Mammary epithelial cell (primary cell): Measurements from ENCODE around the gene NKD1.

Source experiments
- CTCF ChIP-seq, 2 donors: IDR thresholded peaks in 1 of 2; conservative IDR thresholded peaks in 1 of 2; 2 replicates each; pipeline ENCODE4 v1.5.1; 2011 to 2012; ENCODE audit warnings: inconsistent platforms in 2 of 2, low read length in 2 of 2, mild to moderate bottlenecking in 2 of 2, control low read depth in 1 of 2, low read depth in 1 of 2; ENCODE audit not compliant: insufficient read depth in 1 of 2; ENCODE audit errors: extremely low read depth in 1 of 2
- EZH2 ChIP-seq: IDR thresholded peaks from 2 replicates; pipeline ENCODE4 v1.6.1; 2012; ENCODE audit warnings: low read length, inconsistent platforms, borderline replicate concordance

GRCh38 chr16:50609471-50609870 is 61.3 kb downstream of the NKD1 start:
- TF ChIP-seq CTCF (conservative IDR thresholded peaks at IDR 0.05 in 1 of 2, IDR thresholded peaks at IDR 0.05 in 1 of 2; ENCODE audit: extremely low read depth in 1 of 2, insufficient read depth in 1 of 2, low read depth in 1 of 2, low read length in 2 of 2) = no peak
- no peak for TF ChIP-seq EZH2
